ENCODE data around the gene UCHL5.
"Not testable (repeated sequence)": the region's sequence is repeated elsewhere in the genome, so short reads cannot be mapped to it uniquely, and the experiment has no call there.

UCHL5 gene

DNA sequence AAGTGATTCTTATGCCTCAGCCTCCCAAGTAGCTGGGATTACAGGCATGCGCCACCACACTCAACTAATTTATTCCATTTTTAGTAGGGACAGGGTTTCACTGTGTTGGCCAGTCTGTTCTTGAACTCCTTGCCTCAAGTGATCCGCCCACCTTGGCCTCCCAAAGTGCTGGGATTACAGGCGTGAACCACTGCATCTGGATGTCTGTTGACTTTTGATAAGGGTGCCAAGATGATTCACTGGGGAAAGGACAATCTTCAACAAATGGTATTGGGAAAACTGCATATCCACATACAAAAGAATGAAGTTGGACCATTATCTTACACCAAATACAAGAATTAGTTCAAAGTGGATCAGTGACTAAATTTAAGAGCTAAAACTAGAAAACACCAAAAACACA is 20.0 kb upstream of the UCHL5 start:
- Mint-ChIP-seq H3K27ac (no peak overlapping the region), H3K4me1 (ENCODE audit: low read depth) (no peaks in the 10 kb centered on the region), H3K27me3 (ENCODE audit: low read depth) (no peaks in the 10 kb centered on the region), H3K36me3 (ENCODE audit: low read depth) (peaks cover 55% of the 10 kb centered on the region), H3K4me3 (no peak overlapping the region), H3K9me3 (peaks cover 12% of the 10 kb centered on the region)

DNA sequence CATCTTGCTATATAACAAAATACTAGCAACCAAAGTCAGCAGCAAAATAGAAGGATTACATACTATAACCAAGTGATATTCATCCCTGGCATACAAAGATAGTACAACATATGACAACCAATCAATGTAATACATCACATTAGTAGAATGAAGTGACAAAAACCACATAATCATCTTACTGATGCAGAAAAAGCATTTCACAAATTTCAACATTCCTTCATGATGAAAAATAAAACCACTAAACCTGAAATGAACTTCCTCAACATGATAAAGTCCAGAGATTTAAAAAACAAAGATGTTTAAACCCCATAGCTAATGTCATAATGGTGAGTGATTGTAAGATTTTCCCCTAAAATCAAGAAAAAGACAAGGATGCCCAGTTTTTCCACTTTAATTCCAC is 18.8 kb upstream of the UCHL5 start:
- peaks cover 12% of the 10 kb centered on the region for H3K9me3 Mint-ChIP-seq
- H3K4me1 Mint-ChIP-seq (ENCODE audit: low read depth): no peaks in the 10 kb centered on the region
- H3K27ac Mint-ChIP-seq: no peak overlapping the region
- no peak overlapping the region for H3K4me3 Mint-ChIP-seq
- H3K27me3 Mint-ChIP-seq (ENCODE audit: low read depth): no peaks in the 10 kb centered on the region
- peaks cover 51% of the 10 kb centered on the region for H3K36me3 Mint-ChIP-seq (ENCODE audit: low read depth)

DNA sequence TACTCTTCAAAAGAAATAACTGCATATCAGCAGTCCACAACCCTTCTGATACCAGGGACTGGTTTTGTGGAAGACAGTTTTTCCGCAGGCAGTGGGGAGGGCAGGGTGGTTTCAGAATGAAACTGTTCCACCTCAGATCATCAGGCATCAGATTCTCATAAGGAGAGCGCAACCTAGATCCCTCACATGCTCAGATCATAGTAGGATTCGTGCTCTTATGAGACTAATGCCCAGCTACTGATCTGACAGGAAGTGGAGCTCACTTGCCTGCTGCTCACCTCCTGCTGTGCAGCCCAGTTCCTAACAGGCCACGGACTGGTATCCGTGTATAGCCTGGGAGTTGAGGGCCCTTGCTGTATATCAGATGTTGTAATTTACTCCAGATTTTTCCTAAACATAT is 11.8 kb upstream of the UCHL5 start:
- H3K27me3 Mint-ChIP-seq (ENCODE audit: low read depth): no peaks in the 10 kb centered on the region
- H3K4me3 Mint-ChIP-seq: no peak overlapping the region
- H3K27ac Mint-ChIP-seq: no peak overlapping the region
- peaks cover 27% of the 10 kb centered on the region for H3K4me1 Mint-ChIP-seq (ENCODE audit: low read depth)
- H3K9me3 Mint-ChIP-seq: no peaks in the 10 kb centered on the region
- peaks cover 18% of the 10 kb centered on the region for H3K36me3 Mint-ChIP-seq (ENCODE audit: low read depth)

DNA sequence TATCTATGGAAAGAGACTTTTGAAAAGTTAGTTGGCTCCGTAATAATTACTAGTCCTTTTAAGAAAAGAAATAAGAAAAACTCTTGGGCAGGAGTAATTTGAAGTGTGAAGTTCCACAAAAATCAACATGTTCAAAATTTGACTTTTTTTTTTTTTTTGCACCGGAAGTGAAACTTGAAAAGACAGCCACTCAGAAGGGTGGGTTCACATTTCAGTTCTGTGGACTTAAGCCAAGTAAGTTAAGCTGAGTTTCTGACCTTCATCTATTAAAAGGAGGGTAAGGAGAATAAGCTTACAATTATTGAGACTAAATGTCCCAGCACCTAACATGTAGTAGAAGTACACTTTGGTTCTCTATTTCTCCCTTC is 11.2 kb upstream of the UCHL5 start:
- Mint-ChIP-seq H3K9me3 (no peaks in the 10 kb centered on the region), H3K27ac (no peak overlapping the region), H3K4me1 (ENCODE audit: low read depth) (peaks cover 31% of the 10 kb centered on the region), H3K4me3 (no peak overlapping the region), H3K27me3 (ENCODE audit: low read depth) (no peaks in the 10 kb centered on the region), H3K36me3 (ENCODE audit: low read depth) (peaks cover 14% of the 10 kb centered on the region)

DNA sequence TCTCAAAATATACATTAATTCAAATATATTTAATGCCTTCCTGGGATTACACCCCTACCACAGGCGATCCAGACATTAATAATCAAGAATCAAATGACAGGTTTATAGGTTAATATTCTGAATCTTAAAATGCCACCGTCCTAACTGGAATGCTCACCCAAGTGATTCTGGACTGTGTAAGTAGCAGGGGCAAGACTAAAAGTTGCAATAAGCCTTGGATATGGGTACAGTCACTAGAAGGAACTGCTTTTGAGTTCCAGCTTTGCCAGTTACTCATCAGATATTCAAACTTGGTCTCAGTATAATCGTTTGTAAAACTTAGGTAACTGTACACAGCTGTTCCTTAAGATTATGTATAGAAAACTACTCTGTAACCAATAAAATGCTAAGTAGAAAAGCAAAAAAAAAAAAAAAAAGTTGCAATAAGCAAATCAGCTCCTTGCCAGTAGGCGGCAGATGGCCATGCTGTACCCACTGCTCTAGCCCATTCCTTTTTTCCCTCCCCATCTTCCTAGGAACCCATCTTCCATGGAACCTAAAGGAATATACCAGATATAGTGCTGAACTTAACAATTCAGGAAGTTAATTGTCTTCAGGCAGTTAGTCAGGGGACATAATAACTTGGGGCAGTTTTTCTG is 10.7 kb upstream of the UCHL5 start:
- Mint-ChIP-seq H3K27ac (no peak overlapping the region), H3K4me1 (ENCODE audit: low read depth) (peaks cover 31% of the 10 kb centered on the region), H3K9me3 (no peaks in the 10 kb centered on the region), H3K4me3 (no peak overlapping the region), H3K36me3 (ENCODE audit: low read depth) (peaks cover 14% of the 10 kb centered on the region), H3K27me3 (ENCODE audit: low read depth) (no peaks in the 10 kb centered on the region)

DNA sequence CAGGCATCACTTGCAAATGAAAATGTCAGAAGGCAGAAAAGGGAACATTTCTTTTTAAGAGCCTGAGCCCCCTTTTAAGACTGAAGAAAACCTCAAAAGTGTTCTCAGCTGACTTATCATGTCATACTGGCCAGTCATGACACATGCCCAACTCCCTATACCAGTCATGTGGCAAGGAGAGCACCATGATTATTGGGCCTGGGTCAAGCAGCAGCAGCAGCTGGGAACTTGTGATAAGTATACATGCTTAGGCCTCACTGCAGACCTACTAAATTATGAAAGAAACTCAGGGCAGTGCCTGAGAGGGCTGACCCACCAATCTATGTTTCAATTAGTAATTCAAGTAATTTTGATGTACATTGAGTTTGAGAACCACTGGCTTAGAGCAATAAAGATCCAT is 8.9 kb upstream of the UCHL5 start:
- Mint-ChIP-seq H3K27me3 (ENCODE audit: low read depth) (no peaks in the 10 kb centered on the region), H3K27ac (no peak overlapping the region), H3K4me3 (no peak overlapping the region), H3K9me3 (no peaks in the 10 kb centered on the region), H3K36me3 (ENCODE audit: low read depth) (peaks cover 10% of the 10 kb centered on the region), H3K4me1 (ENCODE audit: low read depth) (peaks cover 38% of the 10 kb centered on the region)

DNA sequence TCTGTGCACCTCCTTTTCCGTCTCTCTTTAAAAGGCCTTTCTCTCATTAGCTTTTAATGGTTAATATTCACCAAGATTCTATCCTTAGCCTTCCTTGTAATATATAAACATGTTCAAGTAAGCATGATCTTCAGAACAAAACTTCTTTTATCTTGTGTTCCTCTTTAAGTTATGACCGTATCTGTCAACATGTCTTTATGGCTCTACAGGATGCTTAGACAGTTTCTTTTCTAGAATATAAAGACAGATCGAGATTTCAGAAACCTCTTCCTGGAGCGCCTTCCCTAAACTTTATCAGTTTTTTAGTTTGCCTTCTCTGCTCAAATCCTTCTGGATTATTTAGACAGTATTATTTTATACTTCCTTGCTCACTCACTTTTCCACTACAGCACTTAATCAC is 7.4 kb upstream of the UCHL5 start:
- peaks cover 45% of the 10 kb centered on the region for H3K4me1 Mint-ChIP-seq (ENCODE audit: low read depth)
- no peaks in the 10 kb centered on the region for H3K9me3 Mint-ChIP-seq
- H3K36me3 Mint-ChIP-seq (ENCODE audit: low read depth): peaks cover 12% of the 10 kb centered on the region
- no peaks in the 10 kb centered on the region for H3K27me3 Mint-ChIP-seq (ENCODE audit: low read depth)
- no peak overlapping the region for H3K27ac Mint-ChIP-seq
- no peak overlapping the region for H3K4me3 Mint-ChIP-seq

DNA sequence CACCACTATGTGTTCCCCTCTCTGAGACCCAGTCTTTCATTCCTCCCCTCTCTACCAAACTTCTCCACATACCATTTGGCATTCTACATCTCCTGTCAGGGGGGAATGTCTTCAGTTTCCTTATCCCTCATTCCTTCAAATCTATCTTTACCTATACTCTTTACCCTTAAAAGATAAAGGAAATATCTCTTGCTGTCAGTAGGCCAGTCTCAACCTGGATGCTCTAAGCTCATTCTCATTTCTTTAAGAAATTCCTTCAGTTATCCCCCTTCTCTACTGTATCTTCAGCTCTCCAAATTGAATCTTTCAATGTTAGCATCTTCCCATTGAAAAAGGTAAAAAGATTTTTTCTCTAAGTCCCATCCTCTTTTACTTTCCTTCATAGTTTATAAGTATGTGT is 6.8 kb upstream of the UCHL5 start:
- H3K27me3 Mint-ChIP-seq (ENCODE audit: low read depth): no peaks in the 10 kb centered on the region
- H3K4me1 Mint-ChIP-seq (ENCODE audit: low read depth): peaks cover 48% of the 10 kb centered on the region
- no peaks in the 10 kb centered on the region for H3K9me3 Mint-ChIP-seq
- H3K27ac Mint-ChIP-seq: no peak overlapping the region
- no peak overlapping the region for H3K4me3 Mint-ChIP-seq
- peaks cover 12% of the 10 kb centered on the region for H3K36me3 Mint-ChIP-seq (ENCODE audit: low read depth)

DNA sequence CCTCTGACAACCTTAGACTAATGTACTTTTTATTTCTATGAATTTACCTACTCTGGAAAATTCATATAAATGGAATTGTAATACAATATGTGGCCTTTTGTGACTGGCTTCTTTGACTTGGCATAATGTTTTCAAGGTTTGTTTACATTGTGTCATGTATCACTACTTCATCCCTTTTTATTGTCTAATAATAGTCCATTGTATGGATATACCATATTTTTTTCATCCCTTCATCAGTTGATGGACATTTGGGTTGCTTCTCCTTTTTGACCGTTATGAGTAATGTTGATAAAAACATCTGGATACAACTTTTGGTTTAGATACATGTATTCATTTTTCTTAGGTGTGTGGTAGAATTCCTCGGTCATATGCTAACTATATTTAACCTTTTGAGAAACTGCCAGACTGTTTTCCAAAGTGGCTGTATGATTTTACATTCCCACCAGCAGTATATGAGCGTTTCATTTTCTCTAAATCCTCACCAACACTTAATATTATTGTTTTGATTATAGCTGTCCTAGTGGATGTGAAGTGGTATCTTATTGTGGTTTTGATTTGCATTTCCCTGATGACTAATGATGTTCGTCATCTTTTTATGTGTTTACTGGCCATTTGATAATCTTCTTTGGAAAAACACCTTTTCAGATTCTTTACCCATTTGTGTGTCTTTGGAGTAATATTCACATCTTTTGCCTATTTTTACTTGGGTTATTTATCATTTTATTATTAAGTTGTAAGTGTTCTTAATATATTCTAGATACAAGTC is 3.7 kb upstream of the UCHL5 start:
- Mint-ChIP-seq H3K4me3 (no peak overlapping the region), H3K27ac (no peak overlapping the region), H3K27me3 (ENCODE audit: low read depth) (no peaks in the 10 kb centered on the region), H3K36me3 (ENCODE audit: low read depth) (peaks cover 8% of the 10 kb centered on the region), H3K4me1 (ENCODE audit: low read depth) (peaks cover 50% of the 10 kb centered on the region), H3K9me3 (no peaks in the 10 kb centered on the region)

DNA sequence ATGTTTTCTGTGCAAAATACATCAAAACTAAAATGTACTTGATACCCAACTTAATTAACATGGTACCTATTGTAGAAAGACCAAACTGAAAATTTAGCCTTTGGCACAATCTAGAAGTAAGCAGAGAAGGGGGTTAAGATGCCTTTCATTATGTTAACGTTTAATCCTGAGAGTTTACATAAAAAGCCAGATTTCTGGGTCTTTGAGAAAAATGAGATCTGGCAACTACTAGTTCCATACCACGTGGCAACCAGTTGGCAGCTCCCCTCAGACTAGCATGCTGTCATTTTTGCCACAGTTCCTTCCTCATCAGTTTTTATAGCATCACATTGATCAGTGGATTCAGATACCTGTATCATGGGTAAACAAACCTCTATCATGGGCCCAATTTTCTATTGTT is 1.8 kb upstream of the UCHL5 start:
- no peak overlapping the region for H3K27ac Mint-ChIP-seq
- peak overlapping the region; percentile 100 for H3K4me3 Mint-ChIP-seq
- H3K4me1 Mint-ChIP-seq (ENCODE audit: low read depth): peaks cover 53% of the 10 kb centered on the region
- no peaks in the 10 kb centered on the region for H3K27me3 Mint-ChIP-seq (ENCODE audit: low read depth)
- peaks cover 12% of the 10 kb centered on the region for H3K36me3 Mint-ChIP-seq (ENCODE audit: low read depth)
- no peaks in the 10 kb centered on the region for H3K9me3 Mint-ChIP-seq

DNA sequence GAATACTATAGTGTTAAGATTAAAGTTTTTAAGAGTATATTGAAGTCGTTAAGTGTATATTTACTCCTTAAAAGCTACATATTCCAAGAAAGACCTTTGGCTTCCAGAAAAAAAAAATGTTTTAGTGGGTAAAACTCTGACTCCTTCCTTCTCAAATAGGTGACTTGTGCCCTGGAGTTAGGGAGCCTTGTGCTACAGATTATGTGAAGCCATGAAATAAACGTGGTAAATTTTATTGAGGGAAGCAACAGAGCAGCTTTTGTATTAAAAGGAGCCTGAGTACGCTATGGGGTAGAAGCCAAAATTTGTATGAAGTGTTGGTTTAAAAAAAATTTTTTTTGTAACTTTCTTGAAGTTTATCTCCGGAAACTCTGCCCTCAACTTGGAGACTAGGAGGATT is 1.2 kb upstream of the UCHL5 start:
- H3K9me3 Mint-ChIP-seq: no peaks in the 10 kb centered on the region
- H3K36me3 Mint-ChIP-seq (ENCODE audit: low read depth): peaks cover 12% of the 10 kb centered on the region
- peak overlapping the region; percentile 100 for H3K4me3 Mint-ChIP-seq
- H3K27ac Mint-ChIP-seq: peak overlapping the region; percentile 100
- peaks cover 50% of the 10 kb centered on the region for H3K4me1 Mint-ChIP-seq (ENCODE audit: low read depth)
- no peaks in the 10 kb centered on the region for H3K27me3 Mint-ChIP-seq (ENCODE audit: low read depth)

DNA sequence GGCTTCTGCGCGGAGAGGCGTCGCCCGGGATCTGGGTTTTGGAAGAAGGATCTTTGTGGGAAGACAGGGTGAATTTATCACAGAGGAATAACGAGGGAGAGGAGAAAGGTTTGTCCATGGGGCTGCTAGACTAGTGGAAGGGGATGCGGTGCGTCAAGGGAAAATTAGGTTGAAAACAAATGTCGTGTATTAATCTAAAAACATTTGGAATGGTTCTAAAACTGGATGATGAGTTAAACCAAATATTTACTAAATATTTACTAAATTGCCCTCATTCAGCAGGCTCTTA is 899 bp upstream of the UCHL5 start:
- peak overlapping the region; percentile 100 for H3K27ac Mint-ChIP-seq
- peaks cover 12% of the 10 kb centered on the region for H3K36me3 Mint-ChIP-seq (ENCODE audit: low read depth)
- H3K4me3 Mint-ChIP-seq: peak overlapping the region; percentile 100
- H3K27me3 Mint-ChIP-seq (ENCODE audit: low read depth): no peaks in the 10 kb centered on the region
- H3K4me1 Mint-ChIP-seq (ENCODE audit: low read depth): peaks cover 50% of the 10 kb centered on the region
- no peaks in the 10 kb centered on the region for H3K9me3 Mint-ChIP-seq

DNA sequence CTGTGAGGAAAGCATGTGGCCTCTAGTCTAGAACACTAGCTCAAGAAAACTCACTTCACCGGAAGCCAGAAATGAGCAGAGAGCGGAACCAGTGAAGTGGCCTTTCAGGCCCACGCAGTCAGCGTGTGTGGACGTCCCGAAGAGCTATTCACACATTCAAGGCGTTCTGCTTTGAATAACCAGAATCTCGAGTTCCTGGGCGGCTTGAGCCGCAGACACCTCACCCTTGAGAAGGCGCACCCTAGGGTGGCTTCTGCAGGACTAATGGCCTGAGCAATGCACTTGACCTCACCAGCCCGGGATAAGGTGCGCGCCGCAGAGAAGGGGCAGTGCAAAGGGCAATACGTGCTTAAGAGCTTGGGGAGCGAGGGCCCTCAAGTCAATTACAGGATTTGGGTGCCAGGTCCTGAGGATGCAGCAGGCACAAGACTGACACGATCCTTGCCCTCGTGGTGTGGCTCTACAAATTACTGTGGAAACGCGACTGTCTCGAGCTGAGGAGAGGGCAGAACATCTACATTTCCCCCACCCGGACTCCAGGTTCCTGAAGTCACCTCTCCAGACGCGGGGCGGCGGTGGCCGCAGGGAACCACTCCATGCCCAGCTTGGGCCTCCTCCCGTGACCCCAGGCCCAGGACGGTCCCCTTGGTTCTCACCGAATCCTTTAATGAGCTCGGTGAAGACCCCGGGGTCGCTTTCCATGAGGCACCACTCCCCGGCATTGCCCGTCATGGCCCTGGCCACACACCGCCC is 455 bp downstream of the UCHL5 start:
- Mint-ChIP-seq H3K4me3 (peak overlapping the region; percentile 100), H3K36me3 (ENCODE audit: low read depth) (peaks cover 12% of the 10 kb centered on the region), H3K4me1 (ENCODE audit: low read depth) (peaks cover 49% of the 10 kb centered on the region), H3K27me3 (ENCODE audit: low read depth) (no peaks in the 10 kb centered on the region), H3K27ac (peak overlapping the region; percentile 100), H3K9me3 (no peaks in the 10 kb centered on the region)

DNA sequence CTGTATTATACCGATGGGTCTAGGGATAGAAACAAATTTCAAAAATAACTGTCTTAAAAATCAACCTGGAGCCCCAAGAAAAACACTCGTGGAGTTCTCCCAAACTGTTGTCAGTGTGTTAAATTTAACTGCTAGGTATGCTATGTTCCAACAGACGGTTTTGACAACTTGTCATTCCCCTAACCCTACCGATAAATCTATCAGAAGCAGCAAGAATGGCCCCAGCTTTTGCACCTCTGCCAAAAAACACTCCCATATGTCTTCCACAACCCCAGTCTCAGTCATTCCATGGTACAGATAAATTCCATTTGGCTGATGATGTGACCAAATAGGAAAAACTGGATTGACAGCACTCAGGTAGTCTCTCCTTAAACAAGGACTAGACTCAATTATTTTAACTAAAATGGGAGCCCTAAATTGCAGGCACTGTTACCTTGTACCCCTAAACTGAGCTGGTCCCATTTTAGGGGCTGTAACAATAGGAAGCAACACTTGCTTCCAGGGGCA is 4.9 kb downstream of the UCHL5 start:
- H3K27ac Mint-ChIP-seq: no peak overlapping the region
- H3K4me1 Mint-ChIP-seq (ENCODE audit: low read depth): peaks cover 25% of the 10 kb centered on the region
- no peaks in the 10 kb centered on the region for H3K27me3 Mint-ChIP-seq (ENCODE audit: low read depth)
- no peaks in the 10 kb centered on the region for H3K9me3 Mint-ChIP-seq
- H3K4me3 Mint-ChIP-seq: no peak overlapping the region
- peaks cover 6% of the 10 kb centered on the region for H3K36me3 Mint-ChIP-seq (ENCODE audit: low read depth)

DNA sequence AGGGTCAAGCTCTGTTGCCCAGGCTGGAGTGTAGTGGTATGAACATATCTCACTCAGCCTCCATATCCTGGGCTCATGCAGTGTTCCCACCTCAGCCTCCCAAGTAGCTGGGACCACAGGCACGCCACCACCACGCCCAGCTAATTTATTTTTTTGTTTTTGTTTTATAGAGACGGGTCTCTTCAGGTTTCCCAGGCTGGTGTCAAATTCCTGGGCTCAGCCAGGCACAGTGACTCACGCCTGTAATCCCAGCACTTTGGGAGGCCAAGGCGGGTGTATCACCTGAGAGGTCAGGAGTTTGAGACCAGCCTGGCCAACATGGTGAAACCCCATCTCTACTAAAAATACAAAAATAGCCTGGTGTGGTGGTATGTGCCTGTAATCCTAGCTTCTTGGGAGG is 10.2 kb downstream of the UCHL5 start:
- H3K9me3 Mint-ChIP-seq; H3K27me3 Mint-ChIP-seq (ENCODE audit: low read depth); H3K27ac Mint-ChIP-seq; H3K4me3 Mint-ChIP-seq; H3K4me1 Mint-ChIP-seq (ENCODE audit: low read depth): not testable (repeated sequence)
- peaks cover 15% of the 10 kb centered on the region for H3K36me3 Mint-ChIP-seq (ENCODE audit: low read depth)
